Fibroblast of lung (primary cell): ENCODE measurements around the gene MMP14. TPM values are rescaled to one million over a fixed set of nuclear protein-coding genes. Genes with fewer than 3 reads are reported as not detected.

Experiments
- DNase-seq, 2 donors: peaks; one replicate each; pipeline versions ENCODE4 v3.0.0 to v3.0.0-alpha.2; 2010; ENCODE audit warnings: low read depth in 2 of 2
- H2AFZ ChIP-seq: 2 replicates; pipeline ENCODE4 v1.5.1; 2012; ENCODE audit warnings: low read length, control low read depth, inconsistent platforms
- H3K27ac ChIP-seq: 2 replicates; pipeline ENCODE4 v1.5.1; 2011; ENCODE audit warnings: low read length, control low read depth; ENCODE audit not compliant: insufficient read depth
- H3K27me3 ChIP-seq: 2 replicates; pipeline ENCODE4 v1.5.1; 2011; ENCODE audit warnings: mild to moderate bottlenecking, low read length; ENCODE audit not compliant: control insufficient read depth, insufficient read depth
- H3K36me3 ChIP-seq: 2 replicates; pipeline ENCODE4 v1.5.1; 2011; ENCODE audit warnings: low read length; ENCODE audit not compliant: control insufficient read depth, insufficient read depth
- H3K4me1 ChIP-seq: 2 replicates; pipeline ENCODE4 v1.5.1; 2011; ENCODE audit warnings: low read length; ENCODE audit not compliant: control insufficient read depth, insufficient read depth; ENCODE audit errors: extremely low read depth
- H3K4me2 ChIP-seq: 2 replicates; pipeline ENCODE4 v1.5.1; 2011; ENCODE audit warnings: low read length, control low read depth; ENCODE audit not compliant: insufficient read depth; ENCODE audit errors: extremely low read depth
- H3K4me3 ChIP-seq, 4 experiments: fragments of 200-600 bp in 1 of 4; sonication (generic) in 1 of 4; replicated peaks in 1 of 4; 2 replicates each; pipeline ENCODE4 v1.5.1; 2011 to 2016; ENCODE audit warnings: low read length in 4 of 4, low read depth in 3 of 4, mild to moderate bottlenecking in 3 of 4, control low read depth in 2 of 4, inconsistent platforms in 1 of 4, mixed read lengths in 1 of 4; ENCODE audit not compliant: insufficient read depth in 1 of 4; ENCODE audit errors: control extremely low read depth in 1 of 4
- H3K79me2 ChIP-seq: 2 replicates; pipeline ENCODE4 v1.5.1; 2012; ENCODE audit warnings: mild to moderate bottlenecking, low read length, inconsistent platforms; ENCODE audit not compliant: control insufficient read depth, insufficient read depth
- H3K9ac ChIP-seq: 2 replicates; pipeline ENCODE4 v1.5.1; 2011; ENCODE audit warnings: mild to moderate bottlenecking, low read length, control low read depth; ENCODE audit not compliant: insufficient read depth
- H3K9me3 ChIP-seq: 2 replicates; pipeline ENCODE4 v1.5.1; 2012; ENCODE audit warnings: low read depth, low read length; ENCODE audit not compliant: control insufficient read depth, insufficient read depth
- H4K20me1 ChIP-seq: 2 replicates; pipeline ENCODE4 v1.5.1; 2011; ENCODE audit warnings: low read length; ENCODE audit not compliant: control insufficient read depth, insufficient read depth; ENCODE audit errors: extremely low read depth
- CTCF ChIP-seq, 2 donors: IDR thresholded peaks in 1 of 2; conservative IDR thresholded peaks in 1 of 2; 1 replicate in 1 of 2; 2 replicates in 1 of 2; pipeline ENCODE4 v1.5.1; 2011 to 2012; ENCODE audit warnings: low read length in 2 of 2, control low read depth in 1 of 2, inconsistent platforms in 1 of 2, low read depth in 1 of 2, mild to moderate bottlenecking in 1 of 2
- EZH2 ChIP-seq: IDR thresholded peaks from 2 replicates; pipeline ENCODE4 v1.5.1; 2012; ENCODE audit warnings: low read length, control low read depth, mild to moderate bottlenecking; ENCODE audit errors: missing control alignments
- polyA plus RNA-seq, 2 donors: library from polyadenylated mRNA; depleted of rRNA in 1 of 2; stranded (reverse) in 1 of 2; unstranded in 1 of 2; fragments of >200 nt; gene quantifications; 2 replicates each; pipeline ENCODE4 v1.2.1, GENCODE V29; 2011 to 2012; ENCODE audit warnings: missing spikeins in 1 of 2
- total RNA-seq: library from RNA; depleted of rRNA; stranded (reverse); fragments of >200 nt; gene quantifications from 2 replicates; pipeline ENCODE4 v1.2.1, GENCODE V29; 2014

MMP14 gene
- total and polyA plus RNA-seq, 2 donors (not counting 1 experiment from before 2014, with no cell fraction given) = 375 to 397 TPM

DNA sequence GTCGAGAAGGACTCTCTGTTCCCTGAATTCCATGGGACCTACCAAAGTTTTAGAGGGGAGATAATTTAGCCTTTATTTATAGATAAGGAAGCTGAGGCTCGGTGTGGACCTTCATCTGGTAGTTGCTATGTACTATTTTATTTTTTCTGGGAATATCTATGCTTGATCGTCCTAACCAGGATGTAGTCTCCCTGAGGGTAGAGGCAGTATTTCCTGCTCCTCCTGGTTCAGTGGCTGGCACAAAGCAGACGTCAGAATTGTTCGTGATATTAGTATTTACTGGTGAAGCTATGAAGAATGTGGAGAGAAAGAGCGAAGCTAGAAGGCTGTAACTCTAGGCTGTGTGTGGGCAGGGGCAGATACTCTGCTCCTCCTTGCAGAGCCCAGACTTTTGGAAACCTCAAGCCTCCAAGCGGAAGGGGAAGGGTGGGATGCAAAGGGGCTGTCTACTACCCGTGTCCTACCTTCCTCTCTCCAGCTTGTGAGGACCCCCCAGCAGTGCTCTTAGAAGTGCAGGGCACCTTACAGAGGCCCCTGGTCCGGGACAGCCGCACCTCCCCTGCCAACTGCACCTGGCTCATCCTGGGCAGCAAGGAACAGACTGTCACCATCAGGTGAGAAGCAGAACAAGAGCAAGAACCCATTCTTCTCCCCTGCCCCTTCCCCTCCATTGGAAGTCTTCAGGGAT is 36.6 kb downstream of the MMP14 start:
- Histone ChIP-seq H3K79me2 (peaks cover 18% of the 10 kb centered on the region), H3K4me2 (peak overlapping the region; percentile 97), H3K4me3 (peak overlapping the region; percentile 80 to 96 (median 88)), H3K27ac (peak overlapping the region; percentile 93), H3K9me3 (no peaks in the 10 kb centered on the region), H3K9ac (peak overlapping the region; percentile 95), H2AFZ (peak overlapping the region; percentile 1), H3K4me1 (peaks cover 4% of the 10 kb centered on the region), H3K36me3 (peaks cover 32% of the 10 kb centered on the region), H4K20me1 (no peaks in the 10 kb centered on the region), H3K27me3 (no peaks in the 10 kb centered on the region)
- no peak for DNase-seq
- TF ChIP-seq CTCF (conservative IDR thresholded peaks at IDR 0.05 in 1 of 2, IDR thresholded peaks at IDR 0.05 in 1 of 2; ENCODE audit: low read depth in 1 of 2, low read length in 2 of 2) = no peak
- TF ChIP-seq EZH2 = no peak

DNA sequence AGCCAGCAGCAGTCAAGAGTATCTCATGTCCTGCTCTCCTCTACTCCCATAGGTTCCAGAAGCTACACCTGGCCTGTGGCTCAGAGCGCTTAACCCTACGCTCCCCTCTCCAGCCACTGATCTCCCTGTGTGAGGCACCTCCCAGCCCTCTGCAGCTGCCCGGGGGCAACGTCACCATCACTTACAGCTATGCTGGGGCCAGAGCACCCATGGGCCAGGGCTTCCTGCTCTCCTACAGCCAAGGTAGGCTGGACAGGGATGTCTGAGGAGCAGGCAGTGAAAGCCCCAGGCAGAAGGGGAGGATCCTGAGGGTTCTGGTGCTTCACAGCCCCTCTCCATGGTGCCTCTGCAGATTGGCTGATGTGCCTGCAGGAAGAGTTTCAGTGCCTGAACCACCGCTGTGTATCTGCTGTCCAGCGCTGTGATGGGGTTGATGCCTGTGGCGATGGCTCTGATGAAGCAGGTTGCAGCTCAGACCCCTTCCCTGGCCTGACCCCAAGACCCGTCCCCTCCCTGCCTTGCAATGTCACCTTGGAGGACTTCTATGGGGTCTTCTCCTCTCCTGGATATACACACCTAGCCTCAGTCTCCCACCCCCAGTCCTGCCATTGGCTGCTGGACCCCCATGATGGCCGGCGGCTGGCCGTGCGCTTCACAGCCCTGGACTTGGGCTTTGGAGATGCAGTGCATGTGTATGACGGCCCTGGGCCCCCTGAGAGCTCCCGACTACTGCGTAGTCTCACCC is 38.8 kb downstream of the MMP14 start:
- Histone ChIP-seq H2AFZ (no peak overlapping the region), H3K27ac (no peak overlapping the region), H3K36me3 (peaks cover 36% of the 10 kb centered on the region), H3K79me2 (peaks cover 18% of the 10 kb centered on the region), H4K20me1 (no peaks in the 10 kb centered on the region), H3K4me3 (no peak overlapping the region), H3K4me1 (peaks cover 4% of the 10 kb centered on the region), H3K9ac (no peak overlapping the region), H3K27me3 (no peaks in the 10 kb centered on the region), H3K9me3 (no peaks in the 10 kb centered on the region), H3K4me2 (no peak overlapping the region)
- TF ChIP-seq CTCF (conservative IDR thresholded peaks at IDR 0.05 in 1 of 2, IDR thresholded peaks at IDR 0.05 in 1 of 2; ENCODE audit: low read depth in 1 of 2, low read length in 2 of 2) (no peak), EZH2 (no peak)
- no peak for DNase-seq

GRCh38 chr14:22875748-22876319 is 39.4 kb downstream of the MMP14 start:
- no peak overlapping the region for H3K4me3 ChIP-seq
- no peak overlapping the region for H3K9ac ChIP-seq
- peaks cover 2% of the 10 kb centered on the region for H3K4me1 ChIP-seq
- no peaks in the 10 kb centered on the region for H3K9me3 ChIP-seq
- no peak overlapping the region for H3K27ac ChIP-seq
- H4K20me1 ChIP-seq = no peaks in the 10 kb centered on the region
- TF ChIP-seq CTCF (conservative IDR thresholded peaks at IDR 0.05 in 1 of 2, IDR thresholded peaks at IDR 0.05 in 1 of 2; ENCODE audit: low read depth in 1 of 2, low read length in 2 of 2) (no peak), EZH2 (no peak)
- H2AFZ ChIP-seq = no peak overlapping the region
- no peak for DNase-seq
- H3K4me2 ChIP-seq = no peak overlapping the region
- peaks cover 36% of the 10 kb centered on the region for H3K36me3 ChIP-seq
- H3K27me3 ChIP-seq = no peaks in the 10 kb centered on the region
- peaks cover 18% of the 10 kb centered on the region for H3K79me2 ChIP-seq
